Stimulated activated CD4-positive, alpha-beta T cell treated with anti-CD3 and anti-CD28 coated beads, Interleukin-2, amount 100 ng/mL, for 4 hours (primary cell): ENCODE measurements around the gene TRAF4.
"Not testable (repeated sequence)": the region's sequence is repeated elsewhere in the genome, so short reads cannot be mapped to it uniquely, and the experiment has no call there.

Experiments used
- DNase-seq: peaks from one replicate; pipeline ENCODE4 v3.0.0-alpha.2; 2020; ENCODE audit warnings: low read depth

TRAF4 gene

DNA sequence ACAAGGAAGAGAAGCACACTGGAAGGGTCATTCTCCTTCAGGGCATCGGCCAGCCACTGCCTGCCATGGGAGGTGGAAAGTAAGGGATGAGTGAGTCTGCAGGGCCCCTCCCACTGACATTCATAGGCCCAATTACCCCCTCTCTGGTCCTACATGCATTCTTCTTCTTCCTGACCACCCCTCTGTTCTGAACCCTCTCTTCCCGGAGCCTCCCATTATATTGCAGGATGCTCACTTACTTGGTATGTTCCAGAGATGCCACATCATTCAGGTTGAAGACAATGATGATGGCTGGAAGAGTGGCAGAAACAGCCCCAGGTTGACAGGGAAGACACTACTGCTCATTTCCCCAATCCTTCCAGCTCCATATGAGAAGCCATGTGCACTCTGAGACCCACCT is 28.6 kb upstream of the TRAF4 start:
- DNase-seq, result no peak

DNA sequence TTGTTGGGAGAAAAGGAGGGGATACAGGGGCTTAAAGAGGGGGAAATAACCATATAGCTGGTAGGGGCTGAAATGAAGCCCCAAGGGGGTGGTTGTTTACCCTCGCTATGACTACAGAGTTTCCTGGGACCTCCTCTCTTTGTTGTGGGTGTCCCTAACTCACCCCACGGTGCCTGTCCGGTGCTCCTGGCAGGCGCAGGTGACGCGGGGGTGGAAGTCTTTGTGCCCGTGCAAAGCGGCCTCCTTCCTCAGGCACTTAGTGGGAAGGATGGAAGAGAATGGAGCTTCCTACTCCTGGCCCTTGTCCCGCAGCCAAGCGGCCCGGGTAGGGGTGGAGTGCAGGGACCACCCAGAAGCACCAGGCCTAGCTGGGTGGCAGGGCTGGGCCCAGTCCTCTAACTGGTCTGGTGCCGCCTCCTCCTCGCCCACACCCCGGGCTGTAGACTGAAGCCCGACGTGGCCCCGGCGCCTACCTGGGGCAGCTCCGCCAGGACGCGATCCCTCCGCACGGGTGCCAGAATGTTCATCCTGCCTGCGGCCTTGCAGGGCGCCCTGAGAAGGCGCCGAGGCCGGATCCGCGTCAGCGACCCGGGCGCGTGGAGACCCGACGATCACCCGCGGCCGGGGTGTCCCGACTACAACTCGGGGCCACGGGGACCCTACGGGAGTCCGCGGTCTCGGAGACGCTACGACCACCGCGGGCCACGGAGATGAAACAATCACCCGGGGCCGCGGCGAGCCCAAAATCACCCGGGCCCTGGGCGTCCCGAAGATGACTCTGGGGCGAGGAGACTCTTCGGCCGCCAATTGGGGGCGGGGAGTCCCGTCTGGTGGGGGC is 26.9 kb upstream of the TRAF4 start:
- no peak for DNase-seq

DNA sequence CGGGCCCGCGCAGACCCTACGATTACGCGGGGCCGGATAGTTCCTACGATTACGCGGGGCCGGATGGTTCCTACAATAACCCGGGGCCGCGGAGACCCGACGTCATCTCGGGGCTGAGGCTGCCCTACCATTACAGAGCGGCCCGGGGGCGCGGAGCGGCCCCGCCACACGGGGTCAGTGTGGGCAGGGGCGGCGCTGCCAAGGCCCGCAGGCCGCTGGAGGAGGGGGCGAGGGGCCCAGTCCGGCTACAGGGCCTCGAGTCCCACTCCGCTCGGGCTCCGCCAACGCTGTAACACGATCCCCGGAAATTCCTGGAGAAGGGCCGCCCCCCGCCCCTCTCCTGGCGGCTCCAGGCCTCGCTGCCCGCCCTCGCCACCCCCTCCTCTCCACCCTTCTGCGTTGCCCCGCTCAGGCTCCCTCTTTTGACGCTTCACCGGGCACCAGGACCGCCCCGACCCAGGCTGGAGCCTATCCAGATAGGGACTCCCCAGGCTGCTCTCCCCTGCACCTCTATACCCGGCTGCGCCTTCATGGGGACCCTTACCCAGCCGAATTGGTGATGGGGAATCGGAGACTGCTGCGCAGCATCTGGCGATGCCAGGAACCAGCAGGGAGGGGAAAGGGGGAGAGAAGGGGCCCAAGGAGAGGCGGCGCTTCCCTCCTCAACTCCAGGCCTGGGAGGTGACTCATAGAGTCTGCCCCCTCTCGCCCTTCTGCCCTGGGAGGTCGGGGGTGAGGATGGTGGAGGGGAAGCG is 26.1 kb upstream of the TRAF4 start, which contains the start of gene RAB34:
Gene RAB34, minus strand, starts transcription at position 291 of the 755 bp plus-strand sequence. CDS start 602 bp downstream, outside the sequence.
- DNase-seq, result no peak

DNA sequence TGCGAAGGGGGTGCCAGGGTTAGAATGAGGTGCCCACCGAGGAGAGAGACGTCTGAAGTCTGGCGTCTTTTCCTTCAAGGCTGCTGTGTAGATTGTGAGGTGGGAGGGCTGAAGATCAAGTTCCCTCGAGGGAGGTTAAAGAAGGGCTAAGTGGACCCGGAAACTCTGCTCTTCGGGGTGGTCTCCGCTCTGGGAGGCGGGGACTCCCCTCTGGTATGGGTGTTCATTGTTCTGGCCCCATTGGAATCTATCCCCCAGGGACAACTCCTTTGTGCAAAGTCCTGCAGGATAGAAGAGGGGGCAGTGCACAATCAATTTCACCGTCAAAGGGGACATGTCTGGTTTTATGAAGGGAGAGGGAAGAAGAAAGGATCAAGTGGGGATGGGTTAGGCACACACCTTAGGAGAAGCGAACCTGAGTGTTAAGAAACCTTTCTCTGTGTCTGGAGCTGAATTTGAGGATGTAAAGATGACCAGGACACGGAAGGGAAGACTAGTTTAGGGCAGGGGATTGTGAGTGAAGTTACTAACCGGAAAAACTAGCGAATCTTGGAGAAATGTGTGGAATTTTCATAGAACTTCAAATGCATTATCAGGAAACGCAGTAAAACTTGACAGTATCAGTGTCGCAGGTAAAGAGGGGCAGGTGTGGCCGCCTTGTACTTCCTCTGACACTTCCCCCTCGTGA is 25.3 kb upstream of the TRAF4 start:
- DNase-seq, result no peak

DNA sequence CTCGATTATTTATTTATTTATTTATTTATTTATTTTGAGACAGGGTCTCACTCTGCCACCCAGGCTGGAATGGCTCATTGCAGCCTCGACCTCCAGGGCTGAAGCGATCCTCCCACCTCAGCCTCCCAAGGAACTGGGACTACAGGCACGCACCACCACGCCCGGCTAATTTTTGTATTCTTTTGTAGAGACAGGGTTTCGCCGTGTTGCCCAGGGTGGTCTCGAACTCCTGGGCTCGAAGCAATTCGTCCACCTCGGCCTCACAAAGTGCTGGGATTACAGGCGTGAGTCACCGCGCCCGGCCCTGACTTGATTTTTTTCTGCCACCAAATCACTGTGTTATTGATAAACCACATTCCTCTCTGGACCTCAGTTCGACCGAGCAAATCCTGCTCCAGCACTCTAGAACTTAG is 24.8 kb upstream of the TRAF4 start:
- DNase-seq, result no peak

DNA sequence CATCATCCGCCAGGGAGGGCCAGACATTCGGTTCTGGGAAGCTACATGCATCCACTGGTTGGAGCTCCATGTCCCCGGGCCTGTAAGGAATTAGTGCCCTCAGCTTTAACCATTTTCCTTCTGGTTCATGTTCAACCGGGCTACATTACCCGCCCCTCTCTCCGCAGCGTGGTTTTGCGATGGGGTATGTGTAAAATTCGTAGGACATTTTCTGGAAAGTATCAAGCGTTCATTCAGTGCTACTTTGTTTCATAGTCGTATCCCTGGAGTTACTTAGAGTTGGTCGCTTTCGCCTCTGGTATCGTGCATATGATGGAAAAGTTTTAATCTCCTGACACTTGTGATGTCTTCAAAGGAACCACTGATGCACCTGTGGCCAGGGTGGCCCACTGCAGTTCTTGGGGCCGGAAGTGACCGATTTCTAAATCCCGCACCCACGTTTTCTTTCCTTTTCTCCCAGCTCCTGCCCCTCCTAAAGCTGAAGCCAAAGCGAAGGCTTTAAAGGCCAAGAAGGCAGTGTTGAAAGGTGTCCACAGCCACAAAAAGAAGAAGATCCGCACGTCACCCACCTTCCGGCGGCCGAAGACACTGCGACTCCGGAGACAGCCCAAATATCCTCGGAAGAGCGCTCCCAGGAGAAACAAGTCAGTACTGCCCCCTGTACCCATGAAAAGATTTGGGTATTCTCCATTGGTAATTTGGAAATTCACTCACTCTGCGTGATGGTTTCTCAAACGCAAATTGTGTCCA is 23.4 kb upstream of the TRAF4 start:
- no peak for DNase-seq

DNA sequence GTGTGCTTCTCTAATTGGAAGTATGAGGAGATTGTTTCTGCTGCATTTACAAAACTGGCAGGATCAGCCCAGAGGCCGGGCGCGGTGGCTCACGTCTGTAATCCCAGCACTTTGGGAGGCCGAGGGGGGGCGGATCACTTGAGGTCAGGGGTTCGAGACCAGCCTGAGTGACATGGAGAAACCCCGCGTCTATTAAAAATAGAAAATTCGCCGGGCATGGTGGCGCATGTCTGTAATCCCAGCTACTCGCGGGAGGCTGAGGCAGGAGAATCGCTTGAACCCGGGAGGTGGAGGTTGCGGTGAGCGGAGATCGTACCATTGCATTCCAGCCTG is 22.8 kb upstream of the TRAF4 start:
- DNase-seq, result not testable (repeated sequence)

DNA sequence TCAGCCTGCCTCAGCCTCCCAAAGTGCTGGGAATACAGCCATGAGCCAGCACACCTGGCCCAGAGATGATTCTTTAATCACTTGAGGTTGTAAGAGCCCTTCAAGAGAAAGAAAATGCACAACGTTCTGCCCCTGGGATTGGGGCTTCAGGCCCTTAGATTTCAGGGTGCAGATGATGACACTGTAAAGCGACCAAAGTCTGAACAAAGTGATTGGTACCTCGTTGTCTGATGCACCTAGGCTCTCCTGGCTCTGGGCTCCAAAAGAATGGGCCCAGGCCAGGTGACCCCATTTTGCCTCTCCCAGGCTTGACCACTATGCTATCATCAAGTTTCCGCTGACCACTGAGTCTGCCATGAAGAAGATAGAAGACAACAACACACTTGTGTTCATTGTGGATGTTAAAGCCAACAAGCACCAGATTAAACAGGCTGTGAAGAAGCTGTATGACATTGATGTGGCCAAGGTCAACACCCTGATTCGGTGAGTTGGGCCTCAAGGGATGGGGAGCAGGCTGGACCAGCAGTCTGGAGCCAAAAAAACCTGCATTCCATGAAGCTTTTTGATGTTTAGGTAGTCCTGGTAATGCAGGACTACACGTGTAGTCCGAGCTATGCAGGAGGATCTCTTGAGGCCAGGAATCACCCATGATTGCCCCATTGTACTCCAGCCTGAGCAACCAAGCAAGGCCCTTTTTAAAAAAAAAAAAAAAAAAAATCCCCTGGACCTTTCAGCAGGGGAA is 21.2 kb upstream of the TRAF4 start:
- DNase-seq, result no peak

DNA sequence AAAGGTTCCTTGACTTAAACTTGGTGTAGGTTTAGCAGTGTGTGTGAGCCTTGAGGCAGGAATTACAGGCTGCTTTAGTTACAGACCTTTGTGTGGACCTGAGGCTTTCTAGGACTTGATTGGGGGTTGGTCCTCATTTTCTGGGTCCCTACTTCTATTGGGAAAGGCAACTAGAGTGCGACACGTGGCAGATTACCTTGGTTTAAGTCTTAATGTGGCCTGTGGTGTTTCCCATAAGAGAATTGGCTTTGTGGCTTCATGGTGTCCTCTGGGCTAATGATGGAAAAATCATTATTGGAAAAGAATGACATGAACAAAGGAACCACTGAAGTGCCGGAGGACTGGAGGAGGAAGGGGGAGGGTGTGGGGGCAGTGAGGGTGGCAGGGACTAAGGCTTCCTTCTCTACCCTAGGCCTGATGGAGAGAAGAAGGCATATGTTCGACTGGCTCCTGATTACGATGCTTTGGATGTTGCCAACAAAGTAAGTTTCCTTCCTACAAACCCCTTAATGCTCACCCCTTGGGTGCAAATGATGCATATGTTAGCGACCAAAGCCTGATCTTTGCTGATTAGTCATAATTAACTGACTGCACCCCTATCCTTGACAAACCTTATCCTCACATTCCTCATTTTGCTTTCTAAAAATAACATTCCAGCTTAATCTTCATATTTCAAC is 20.5 kb upstream of the TRAF4 start:
- no peak for DNase-seq

DNA sequence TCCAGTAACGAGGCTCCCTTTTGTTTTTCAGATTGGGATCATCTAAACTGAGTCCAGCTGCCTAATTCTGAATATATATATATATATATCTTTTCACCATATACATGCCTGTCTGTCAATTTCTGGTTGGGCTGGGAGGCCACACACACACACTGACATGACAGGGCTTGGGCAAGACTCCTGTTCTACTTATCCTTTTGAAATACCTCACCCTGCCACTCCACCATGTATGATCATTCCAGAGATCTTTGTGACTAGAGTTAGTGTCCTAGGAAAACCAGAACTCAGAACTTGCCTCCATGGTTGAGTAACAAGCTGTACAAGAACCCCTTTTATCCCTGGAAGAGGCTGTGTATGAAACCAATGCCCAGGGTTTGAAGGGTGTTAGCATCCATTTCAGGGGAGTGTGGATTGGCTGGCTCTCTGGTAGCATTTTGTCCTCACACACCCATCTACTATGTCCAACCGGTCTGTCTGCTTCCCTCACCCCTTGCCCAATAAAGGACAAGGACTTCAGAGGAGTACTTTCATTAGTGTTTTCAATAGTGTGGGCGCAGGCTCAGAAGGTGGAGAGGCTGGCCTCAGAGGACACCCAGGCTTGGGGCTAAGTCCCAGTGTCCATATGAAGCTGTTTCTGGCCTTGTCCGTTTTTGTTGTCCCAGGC is 19.8 kb upstream of the TRAF4 start:
- not testable (repeated sequence) for DNase-seq

DNA sequence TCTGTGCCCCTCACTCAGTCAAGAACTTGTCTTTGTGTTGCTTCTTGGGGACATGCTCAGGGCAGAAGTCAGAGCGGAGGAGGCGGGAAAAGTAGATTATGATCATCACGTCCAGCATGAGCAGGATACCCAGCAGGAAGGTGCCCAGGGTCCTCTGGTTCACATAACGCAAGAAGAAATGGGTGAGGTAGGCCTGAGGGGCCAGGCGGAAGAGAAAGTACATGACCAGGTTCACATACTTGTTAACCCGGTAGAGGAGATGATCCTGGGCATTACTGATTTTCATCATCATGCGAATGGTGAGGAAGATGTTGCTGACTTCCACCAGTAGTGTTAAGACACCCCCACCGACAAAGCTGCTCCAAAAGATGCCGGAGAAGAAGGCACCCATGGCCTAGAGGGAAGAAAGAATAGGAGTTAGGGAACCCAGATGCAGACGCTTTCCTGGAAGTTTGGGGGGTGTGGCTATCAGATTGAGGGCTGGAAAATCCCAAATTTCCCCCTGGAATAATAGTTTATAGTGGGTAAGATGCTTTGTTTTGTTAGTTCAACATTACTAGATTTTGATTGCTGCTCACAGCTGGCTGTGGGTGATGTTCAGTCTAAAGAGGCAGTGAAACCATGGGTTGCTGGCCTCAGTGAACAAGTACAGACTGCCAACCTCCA is 19.2 kb upstream of the TRAF4 start:
- no peak for DNase-seq

DNA sequence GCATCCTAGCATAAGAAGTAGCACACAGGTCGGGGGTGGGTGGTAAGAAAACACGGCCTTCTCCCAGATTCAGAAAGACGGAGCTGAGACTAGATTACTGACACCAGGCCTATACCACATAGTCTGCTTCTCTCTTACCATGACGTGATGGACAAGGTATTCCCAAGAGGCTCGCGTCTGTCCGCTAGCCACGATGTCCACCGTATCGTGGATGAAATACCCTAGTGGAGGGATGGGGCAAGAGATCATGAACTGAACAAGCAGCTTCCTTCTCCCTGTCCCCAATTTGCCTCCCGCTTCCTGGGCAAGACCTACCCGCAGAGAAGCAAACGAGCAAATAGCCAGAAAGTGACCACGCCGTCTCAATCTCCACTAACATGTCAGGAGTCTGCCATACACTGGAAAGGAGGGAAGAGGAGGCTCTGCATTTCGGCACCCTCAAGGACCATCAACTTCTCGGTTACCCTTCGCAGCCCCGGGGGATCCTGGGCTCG is 18.6 kb upstream of the TRAF4 start:
- no peak for DNase-seq

DNA sequence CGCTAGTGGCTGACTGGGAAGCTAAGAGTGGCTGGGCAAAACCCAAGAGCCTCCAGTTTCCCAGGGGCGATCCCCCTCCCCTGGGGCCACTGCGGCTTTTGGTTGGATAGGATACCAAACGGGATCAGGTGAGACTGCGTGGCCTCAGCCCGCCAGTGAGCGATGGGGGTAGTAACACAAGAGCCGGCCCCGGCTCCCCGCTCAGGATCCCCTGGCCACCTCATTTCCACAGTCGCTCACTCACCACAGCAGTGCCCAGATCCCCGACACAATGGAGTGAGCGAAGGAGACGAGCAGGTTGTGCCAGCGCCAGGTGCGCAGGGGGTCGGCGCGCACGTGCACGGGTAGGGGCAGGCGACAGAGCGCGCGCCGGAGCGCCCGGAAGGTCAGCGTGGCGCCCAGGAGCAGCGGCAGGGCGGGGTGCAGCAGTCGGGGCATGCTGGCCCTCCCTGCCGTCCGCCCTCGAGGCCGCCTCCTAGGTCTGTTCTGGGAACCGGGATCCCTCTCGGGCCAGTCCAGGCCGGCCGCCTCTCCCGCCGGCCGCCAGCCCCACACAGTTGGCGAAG is 18.1 kb upstream of the TRAF4 start:
- DNase-seq, result no peak

DNA sequence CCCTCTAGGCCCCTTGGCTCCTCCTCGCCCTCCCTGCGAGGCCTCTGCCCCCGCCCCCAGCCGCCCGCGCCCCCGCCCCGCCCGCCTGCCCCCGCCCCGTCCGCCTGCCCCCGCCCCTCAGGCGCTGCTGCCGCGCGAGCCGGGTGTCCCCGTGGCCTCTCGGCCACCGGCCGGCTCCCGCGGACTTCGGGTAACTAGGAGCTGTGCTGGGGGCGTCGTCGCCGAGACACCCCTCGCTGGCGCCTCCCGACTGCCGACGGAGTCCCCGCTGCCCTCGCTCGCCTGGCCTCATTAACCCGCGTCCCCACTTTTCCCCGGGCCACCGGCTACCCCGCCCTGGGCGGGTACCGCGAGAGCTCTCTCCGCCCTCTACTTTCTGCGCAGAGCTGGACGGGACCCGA is 17.6 kb upstream of the TRAF4 start, which contains the start of gene TLCD1:
Gene TLCD1, minus strand, starts transcription at position 8 of the 401 bp plus-strand sequence. CDS start 136 bp downstream, outside the sequence.
- DNase-seq, result no peak

DNA sequence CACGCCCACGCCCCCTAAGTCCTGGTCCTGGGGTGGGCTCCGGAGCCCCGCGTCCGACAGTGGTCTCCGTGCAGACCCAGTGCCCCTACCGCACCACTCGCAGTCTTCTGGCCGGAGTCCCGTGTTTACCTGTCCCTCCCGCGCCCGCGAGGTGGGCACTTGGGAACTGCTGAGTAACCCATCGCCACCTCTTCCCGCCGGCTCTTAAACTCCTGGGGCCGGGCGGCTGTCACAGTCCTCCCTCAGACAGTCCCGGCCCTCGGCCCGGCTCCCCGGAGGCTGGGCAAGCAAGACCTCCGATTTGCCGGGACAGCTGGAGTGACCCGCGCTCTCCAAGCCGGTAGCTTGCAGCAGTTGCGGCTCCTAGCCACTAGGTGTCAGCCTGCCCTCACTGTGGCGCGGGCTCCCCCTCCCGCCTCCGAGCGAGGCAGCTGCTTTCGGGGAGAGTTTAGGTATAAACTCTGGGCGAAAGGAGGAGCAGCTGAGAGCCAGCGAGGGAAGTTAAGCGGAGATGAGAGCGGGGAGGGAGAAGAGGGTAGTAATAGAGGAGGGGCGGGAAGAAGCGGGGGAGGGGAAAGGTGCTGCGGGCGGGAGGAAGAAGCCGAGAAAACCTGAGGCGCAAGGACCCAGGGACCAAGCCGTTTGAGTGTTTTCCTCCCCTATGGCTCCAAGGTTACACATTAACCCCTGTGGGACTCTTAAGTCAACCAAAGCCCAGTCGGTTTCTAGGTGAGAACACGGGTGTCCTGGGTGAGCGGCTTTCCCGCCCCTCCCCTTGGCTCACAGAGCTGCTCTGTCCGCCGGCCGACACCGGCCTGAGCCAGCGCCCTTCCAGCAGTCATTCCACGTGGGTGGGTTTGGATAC is 17.0 kb upstream of the TRAF4 start:
- peak; percentile 88 for DNase-seq

DNA sequence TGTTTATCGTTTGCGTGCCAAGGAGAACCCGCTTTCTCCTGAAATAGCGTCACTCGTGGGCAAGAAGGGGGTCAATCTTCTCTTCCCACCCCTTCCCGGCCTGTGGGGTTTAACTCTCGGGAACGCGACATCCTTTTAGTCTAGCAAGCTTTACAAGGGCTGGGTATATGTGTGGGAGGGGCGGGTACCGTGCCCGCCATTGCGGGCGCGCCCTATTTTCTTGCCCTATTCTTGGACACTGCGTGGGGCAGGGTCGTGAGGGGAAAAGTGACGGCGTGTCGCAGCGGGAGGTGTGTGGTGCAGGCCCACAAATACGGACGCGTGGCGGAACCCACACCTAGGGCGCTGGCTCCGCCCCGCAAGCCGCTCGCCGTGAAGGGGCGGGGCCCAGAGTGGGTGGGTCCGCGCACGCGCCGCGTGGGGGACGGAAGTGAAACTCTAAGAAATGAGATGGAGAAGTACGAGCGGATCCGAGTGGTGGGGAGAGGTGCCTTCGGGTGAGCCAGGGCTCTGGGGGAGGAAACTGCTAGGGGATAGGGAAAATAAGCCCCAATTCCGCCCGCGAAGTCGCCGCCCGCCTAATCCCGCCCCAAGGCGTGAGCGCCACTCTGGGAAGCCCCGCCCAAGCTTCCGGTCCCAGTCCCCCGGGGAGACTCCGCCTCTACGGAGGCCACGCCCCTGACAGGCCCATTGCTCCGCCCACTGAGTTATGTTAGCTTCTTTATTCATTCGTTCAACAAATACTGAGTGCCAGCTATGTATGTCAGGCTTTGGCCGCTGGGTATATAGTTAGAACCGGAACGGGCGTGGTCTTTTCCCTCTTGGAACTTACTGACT is 15.2 kb upstream of the TRAF4 start, which contains the start of gene NEK8:
Gene NEK8, plus strand, starts transcription at position 425 of the 837 bp plus-strand sequence. Its CDS starts 26 bp downstream, at position 451.
- peak; percentile 97 for DNase-seq

DNA sequence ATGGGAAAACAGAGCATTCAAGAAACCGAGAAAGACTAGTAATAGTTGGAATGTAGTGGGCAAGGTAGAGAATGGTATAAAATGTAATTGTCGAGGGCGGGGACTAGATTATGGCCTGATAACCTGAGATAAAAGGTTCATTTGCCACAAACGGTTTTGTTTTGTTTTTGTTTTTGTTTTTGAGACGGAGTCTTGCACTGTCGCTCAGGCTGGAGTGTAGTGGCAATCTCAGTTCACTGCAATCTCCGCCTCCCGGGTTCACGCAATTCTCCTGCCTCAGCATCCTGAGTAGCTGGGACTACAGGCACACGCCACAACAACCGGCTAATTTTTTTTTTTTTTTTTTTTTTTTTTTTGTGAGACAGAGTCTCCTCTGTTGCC is 13.9 kb upstream of the TRAF4 start:
- no peak for DNase-seq
